Kidney epithelial cell (primary cell): ENCODE results near the gene NAGPA. TPM values are rescaled to one million over a fixed set of nuclear protein-coding genes. Genes with fewer than 3 reads are reported as not detected.
"Not testable (repeated sequence)": the region's sequence is repeated elsewhere in the genome, so short reads cannot be mapped to it uniquely, and the experiment has no call there.

Experiments used
- DNase-seq: peaks from one replicate; pipeline ENCODE4 v3.0.0-alpha.2; 2010; ENCODE audit warnings: low read depth
- H3K27me3 ChIP-seq: 2 replicates; pipeline ENCODE4 v1.6.0; 2011; ENCODE audit warnings: low read length; ENCODE audit not compliant: control insufficient read depth, insufficient read depth
- H3K36me3 ChIP-seq: 2 replicates; pipeline ENCODE4 v1.5.1; 2011; ENCODE audit warnings: low read length; ENCODE audit not compliant: control insufficient read depth, insufficient read depth
- H3K4me3 ChIP-seq: 2 replicates; pipeline ENCODE4 v1.5.1; 2011; ENCODE audit warnings: low read depth, mild to moderate bottlenecking, control low read depth, low read length
- CTCF ChIP-seq: IDR thresholded peaks from 2 replicates; pipeline ENCODE4 v1.5.1; 2011; ENCODE audit warnings: mild to moderate bottlenecking, moderate library complexity, low read length, control low read depth, inconsistent platforms; ENCODE audit not compliant: insufficient read depth, poor library complexity, severe bottlenecking
- total RNA-seq: library from RNA; depleted of rRNA; stranded (reverse); fragments of >200 nt; gene quantifications from 2 replicates; pipeline ENCODE4 v1.2.3, GENCODE V29; 2015

The NAGPA gene
- 40.0 and 59.9 TPM in 2 replicates for total RNA-seq

- Histone ChIP-seq H3K4me3 (peak within 1 kb of the TSS; percentile 84), H3K27me3 (peaks cover 4% of the 10 kb centered on the region), H3K36me3 (no peaks in the 10 kb centered on the region)
- no peak for TF ChIP-seq CTCF
- peak; percentile 37 for DNase-seq
Measured at GRCh38 chr16:5033256-5034166, at the start of gene NAGPA. TSS of gene NAGPA (minus strand) at chr16:5033935. CDS start at chr16:5033914, 21 bp downstream.

GRCh38 chr16:5080996-5081395, 47.3 kb upstream of the NAGPA start:
- not testable (repeated sequence) for H3K36me3 ChIP-seq, H3K4me3 ChIP-seq, H3K27me3 ChIP-seq, DNase-seq

- H3K4me3 ChIP-seq, H3K36me3 ChIP-seq, H3K27me3 ChIP-seq, DNase-seq: not testable (repeated sequence)
Measured at GRCh38 chr16:5080461-5080860, 46.7 kb upstream of the NAGPA start.

- no peaks in the 10 kb centered on the region for H3K36me3 ChIP-seq
- H3K27me3 ChIP-seq: no peaks in the 10 kb centered on the region
Measured at GRCh38 chr16:5078626-5079025, 44.9 kb upstream of the NAGPA start.

GRCh38 chr16:5077304-5077703, 43.6 kb upstream of the NAGPA start:
- no peak for DNase-seq
- TF ChIP-seq CTCF: no peak
- Histone ChIP-seq H3K4me3 (no peak overlapping the region), H3K36me3 (no peaks in the 10 kb centered on the region), H3K27me3 (no peaks in the 10 kb centered on the region)

More at GRCh38 chr16:5078626-5079025, 44.9 kb upstream of the NAGPA start:
- no peak for TF ChIP-seq CTCF
- DNase-seq: no peak
- H3K4me3 ChIP-seq: no peak overlapping the region

GRCh38 chr16:5075637-5076036, 41.9 kb upstream of the NAGPA start:
- Histone ChIP-seq H3K4me3 (no peak overlapping the region), H3K36me3 (no peaks in the 10 kb centered on the region), H3K27me3 (no peaks in the 10 kb centered on the region)
- no peak for DNase-seq
- TF ChIP-seq CTCF: no peak

GRCh38 chr16:5073771-5074170, 40.0 kb upstream of the NAGPA start:
- H3K36me3 ChIP-seq, H3K4me3 ChIP-seq, H3K27me3 ChIP-seq, DNase-seq: not testable (repeated sequence)
